Trophoblast cell (in vitro differentiated cells and primary cell): ENCODE measurements around the gene TMEM255B.

Experiments
- DNase-seq, 2 donors: peaks; one replicate each; pipeline ENCODE4 v3.0.0-alpha.2; 2016
- H2AFZ ChIP-seq: 2 replicates; pipeline ENCODE4 v1.6.1; 2013; ENCODE audit warnings: low read length, moderate library complexity, mild to moderate bottlenecking; ENCODE audit not compliant: insufficient read depth, poor library complexity
- H2AK5ac ChIP-seq: 2 replicates; pipeline ENCODE4 v1.6.1; 2013; ENCODE audit warnings: mild to moderate bottlenecking, low read length
- H2BK120ac ChIP-seq: 2 replicates; pipeline ENCODE4 v1.6.1; 2013; ENCODE audit warnings: low read length, mild to moderate bottlenecking, moderate library complexity; ENCODE audit not compliant: insufficient read depth, poor library complexity
- H2BK12ac ChIP-seq: 2 replicates; pipeline ENCODE4 v1.6.1; 2013; ENCODE audit warnings: mild to moderate bottlenecking, low read length, moderate library complexity
- H2BK5ac ChIP-seq: 2 replicates; pipeline ENCODE4 v1.6.1; 2013; ENCODE audit warnings: low read length, low read depth, moderate library complexity, mild to moderate bottlenecking; ENCODE audit not compliant: poor library complexity
- H3K14ac ChIP-seq: 2 replicates; pipeline ENCODE4 v1.6.1; 2013; ENCODE audit warnings: mild to moderate bottlenecking, low read length
- H3K18ac ChIP-seq: 2 replicates; pipeline ENCODE4 v1.6.1; 2013; ENCODE audit warnings: mild to moderate bottlenecking, low read length
- H3K23ac ChIP-seq: 2 replicates; pipeline ENCODE4 v1.6.1; 2013; ENCODE audit warnings: low read length
- H3K27ac ChIP-seq: 2 replicates; pipeline ENCODE4 v1.5.1; 2013; ENCODE audit warnings: low read depth, mild to moderate bottlenecking, inconsistent platforms, low read length, moderate library complexity
- H3K27me3 ChIP-seq: 2 replicates; pipeline ENCODE4 v1.6.1; 2013; ENCODE audit warnings: inconsistent platforms, mild to moderate bottlenecking, low read length, moderate library complexity; ENCODE audit not compliant: insufficient read depth
- H3K36me3 ChIP-seq, 2 experiments: 1 replicate in 1 of 2; 2 replicates in 1 of 2; pipeline ENCODE4 v1.6.1; 2013; ENCODE audit warnings: low read length in 2 of 2, mild to moderate bottlenecking in 2 of 2, moderate library complexity in 1 of 2; ENCODE audit not compliant: insufficient read depth in 2 of 2, control insufficient read depth in 1 of 2
- H3K4ac ChIP-seq: 2 replicates; pipeline ENCODE4 v1.6.1; 2013; ENCODE audit warnings: low read depth, mild to moderate bottlenecking, low read length, moderate library complexity
- H3K4me1 ChIP-seq, 2 experiments: 1 replicate in 1 of 2; 2 replicates in 1 of 2; pipeline ENCODE4 v1.6.1; 2013; ENCODE audit warnings: low read length in 2 of 2, mild to moderate bottlenecking in 2 of 2, moderate library complexity in 1 of 2; ENCODE audit not compliant: insufficient read depth in 2 of 2, control insufficient read depth in 1 of 2
- H3K4me2 ChIP-seq: 2 replicates; pipeline ENCODE4 v1.6.1; 2013; ENCODE audit warnings: inconsistent platforms, mild to moderate bottlenecking, low read length, moderate library complexity
- H3K4me3 ChIP-seq: 2 replicates; pipeline ENCODE4 v1.5.1; 2013; ENCODE audit warnings: mild to moderate bottlenecking, low read depth, low read length, inconsistent platforms
- H3K79me1 ChIP-seq: one replicate; pipeline ENCODE4 v1.6.1; 2013; ENCODE audit warnings: low read length
- H3K79me2 ChIP-seq: 2 replicates; pipeline ENCODE4 v1.6.1; 2013; ENCODE audit warnings: low read length, mild to moderate bottlenecking; ENCODE audit not compliant: control insufficient read depth, insufficient read depth, poor library complexity
- H3K9ac ChIP-seq: 2 replicates; pipeline ENCODE4 v1.6.1; 2013; ENCODE audit warnings: mild to moderate bottlenecking, low read length
- H3K9me3 ChIP-seq: 2 replicates; pipeline ENCODE4 v1.6.1; 2013; ENCODE audit warnings: low read depth, mild to moderate bottlenecking, control low read depth, inconsistent platforms, low read length; ENCODE audit not compliant: insufficient read depth
- H4K12ac ChIP-seq: 2 replicates; pipeline ENCODE4 v1.6.1; 2013; ENCODE audit warnings: low read depth, mild to moderate bottlenecking, low read length, moderate library complexity
- H4K8ac ChIP-seq: 2 replicates; pipeline ENCODE4 v1.6.1; 2013; ENCODE audit warnings: low read depth, mild to moderate bottlenecking, low read length, moderate library complexity
- H4K91ac ChIP-seq: one replicate; pipeline ENCODE4 v1.6.1; 2013; ENCODE audit warnings: low read depth, mild to moderate bottlenecking, low read length, moderate library complexity
- WGBS: extraction: QIAGEN DNeasy Blood & Tissue Kit; methylation state at CpG from one replicate; pipeline ENCODE4 v1.1.7; 2013; ENCODE audit warnings: missing lambda C conversion rate; ENCODE audit not compliant: insufficient read length, insufficient coverage; ENCODE audit errors: extremely low coverage; 5-methylcytosine and 5-hydroxymethylcytosine counted together

The TMEM255B gene

DNA sequence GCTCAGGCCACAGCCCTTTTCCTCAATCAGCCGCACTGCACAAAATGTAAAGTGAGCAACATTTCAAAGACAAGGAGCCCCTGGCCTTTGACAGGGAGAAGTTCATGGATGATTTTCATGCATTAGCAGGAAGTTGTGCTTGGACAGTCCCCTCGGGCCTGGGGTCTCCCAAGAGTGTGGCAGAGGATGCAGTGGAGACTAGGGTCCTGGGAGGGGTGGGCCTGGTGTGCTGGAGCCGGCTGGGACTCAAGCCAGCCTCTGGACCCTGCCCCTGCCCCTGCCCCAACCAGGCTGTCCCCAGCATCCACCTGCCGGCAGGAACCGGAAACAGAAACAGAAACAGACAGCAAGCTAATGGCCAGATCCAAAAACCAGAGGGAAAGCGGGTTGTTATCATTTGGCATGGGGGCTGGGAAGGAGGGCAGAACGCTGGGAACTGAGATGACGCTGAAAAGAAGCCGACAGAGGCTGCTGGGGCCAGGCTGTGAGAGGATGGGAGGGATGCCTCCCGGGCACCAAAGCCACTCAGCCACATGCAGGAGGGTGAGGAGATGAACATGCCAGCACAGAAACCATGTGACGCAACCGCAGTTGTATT is 102.5 kb downstream of the TMEM255B start:
- Histone ChIP-seq H3K23ac (no peak overlapping the region), H3K36me3 (no peaks in the 10 kb centered on the region), H3K9ac (no peak overlapping the region), H3K4me3 (no peak overlapping the region), H2BK12ac (no peak overlapping the region), H3K4me1 (peaks cover 21 to 26% of the 10 kb centered on the region in 2 experiments), H3K4me2 (no peak overlapping the region), H3K18ac (no peak overlapping the region), H2AFZ (no peak overlapping the region), H2BK5ac (no peak overlapping the region), H3K79me1 (peaks cover 5% of the 10 kb centered on the region), H3K27ac (no peak overlapping the region), H3K9me3 (peaks cover 6% of the 10 kb centered on the region), H2AK5ac (peak overlapping the region; percentile 57), H2BK120ac (no peak overlapping the region), H3K4ac (no peak overlapping the region), H4K91ac (no peak overlapping the region), H3K14ac (peak overlapping the region; percentile 7), H4K8ac (no peak overlapping the region), H3K79me2 (peaks cover 4% of the 10 kb centered on the region), H4K12ac (no peak overlapping the region), H3K27me3 (peaks cover 20% of the 10 kb centered on the region)
- DNase-seq = no peak
- WGBS = no CpG with 5 or more reads among the region's 12 CpGs

DNA sequence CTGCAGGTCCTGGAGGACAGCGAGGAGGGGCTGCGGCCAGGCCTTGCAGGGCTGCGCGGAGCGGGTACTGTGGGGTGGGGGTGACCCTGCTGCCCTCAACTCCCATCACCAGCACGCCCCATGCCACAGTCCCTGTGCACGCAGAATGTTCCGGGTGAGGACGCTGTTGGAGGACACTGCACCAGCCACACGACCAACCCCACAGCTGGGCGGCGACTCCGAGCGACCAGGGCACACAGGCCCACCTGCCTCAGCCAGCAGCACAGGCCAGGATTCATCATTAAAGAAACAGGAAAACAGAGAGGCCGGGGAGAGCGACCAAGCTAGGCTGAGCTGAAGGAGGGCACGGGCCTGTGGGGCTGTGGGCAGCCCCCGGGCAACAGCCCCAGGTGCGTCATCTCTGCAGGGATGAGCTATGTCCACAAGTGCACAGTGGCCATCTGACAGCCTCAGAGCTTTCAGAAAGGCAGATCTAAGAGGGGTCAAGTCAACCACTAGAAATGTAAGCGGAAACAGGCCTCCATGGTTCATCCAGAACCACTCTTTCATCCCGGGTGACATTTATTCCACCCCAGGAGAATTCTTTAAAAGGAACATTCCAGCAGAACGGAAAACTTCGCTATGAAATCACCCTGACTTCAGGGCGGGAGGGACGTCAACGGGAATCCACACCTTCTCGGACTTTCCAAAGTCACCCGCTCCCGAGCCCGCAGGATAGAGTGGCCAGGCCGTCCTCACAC is 103.3 kb downstream of the TMEM255B start:
- H2AK5ac ChIP-seq = peak overlapping the region; percentile 49
- H3K27ac ChIP-seq = no peak overlapping the region
- peaks cover 4% of the 10 kb centered on the region for H3K79me2 ChIP-seq
- peaks cover 6% of the 10 kb centered on the region for H3K9me3 ChIP-seq
- no peak overlapping the region for H2BK12ac ChIP-seq
- no peak overlapping the region for H2BK5ac ChIP-seq
- peak overlapping the region; percentile 19 for H3K9ac ChIP-seq
- peaks cover 20% of the 10 kb centered on the region for H3K27me3 ChIP-seq
- H4K12ac ChIP-seq = no peak overlapping the region
- DNase-seq = peak in 1 of 2 donors; percentile 25
- no peak overlapping the region for H4K91ac ChIP-seq
- WGBS = no CpG with 5 or more reads among the region's 31 CpGs
- H3K23ac ChIP-seq = no peak overlapping the region
- no peak overlapping the region for H3K18ac ChIP-seq
- no peak overlapping the region for H3K4ac ChIP-seq
- no peaks in the 10 kb centered on the region for H3K36me3 ChIP-seq
- no peak overlapping the region for H2AFZ ChIP-seq
- no peak overlapping the region for H2BK120ac ChIP-seq
- peak overlapping the region; percentile 95 for H3K4me2 ChIP-seq
- H3K79me1 ChIP-seq = peaks cover 5% of the 10 kb centered on the region
- no peak overlapping the region for H4K8ac ChIP-seq
- peaks cover 21 to 26% of the 10 kb centered on the region in 2 experiments for H3K4me1 ChIP-seq
- H3K14ac ChIP-seq = no peak overlapping the region
- peak overlapping the region; percentile 39 for H3K4me3 ChIP-seq

DNA sequence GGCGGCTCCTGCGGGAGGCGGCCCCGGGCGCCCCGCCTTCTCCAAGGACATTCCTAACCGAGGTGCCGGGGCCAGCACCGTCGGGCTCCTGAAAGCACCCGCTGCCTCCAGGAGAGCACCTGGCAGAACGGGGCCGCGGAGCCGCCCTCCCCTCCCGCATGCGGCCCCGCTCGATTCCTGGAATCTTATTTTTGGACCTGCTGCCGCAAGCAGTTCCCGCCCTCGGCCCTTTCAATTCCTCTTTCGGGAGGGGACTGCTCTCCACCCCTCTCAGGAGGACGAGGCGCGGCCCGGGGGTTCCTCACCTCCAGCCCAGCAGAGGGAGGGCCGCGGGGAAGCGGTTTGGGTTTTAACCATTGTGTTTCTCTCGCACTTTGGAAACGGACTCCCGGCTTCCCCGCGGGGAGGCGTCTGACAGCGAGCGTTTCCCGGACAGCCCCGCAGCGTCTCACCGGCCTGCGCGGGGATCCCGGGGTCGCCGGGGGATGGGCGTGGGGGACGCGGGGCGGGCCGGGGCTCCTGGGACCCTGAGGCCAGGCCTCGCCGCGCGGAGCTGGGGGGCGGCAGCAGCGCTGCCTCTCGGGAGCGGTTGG is 104.0 kb downstream of the TMEM255B start:
- peak; percentile 49 to 57 for DNase-seq
- no peak overlapping the region for H3K23ac ChIP-seq
- WGBS = no CpG with 5 or more reads among the region's 60 CpGs
- no peaks in the 10 kb centered on the region for H3K36me3 ChIP-seq
- H3K27me3 ChIP-seq = peaks cover 20% of the 10 kb centered on the region
- H3K9me3 ChIP-seq = peaks cover 7% of the 10 kb centered on the region
- peaks cover 21 to 26% of the 10 kb centered on the region in 2 experiments for H3K4me1 ChIP-seq
- peak overlapping the region; percentile 27 for H3K27ac ChIP-seq
- peaks cover 4% of the 10 kb centered on the region for H3K79me2 ChIP-seq
- H4K91ac ChIP-seq = no peak overlapping the region
- no peak overlapping the region for H2BK12ac ChIP-seq
- H4K8ac ChIP-seq = peak overlapping the region; percentile 30
- no peak overlapping the region for H2BK120ac ChIP-seq
- H3K9ac ChIP-seq = no peak overlapping the region
- H3K79me1 ChIP-seq = peaks cover 5% of the 10 kb centered on the region
- no peak overlapping the region for H3K4ac ChIP-seq
- no peak overlapping the region for H2AK5ac ChIP-seq
- no peak overlapping the region for H3K18ac ChIP-seq
- H4K12ac ChIP-seq = no peak overlapping the region
- H2BK5ac ChIP-seq = no peak overlapping the region
- peak overlapping the region; percentile 95 for H3K4me2 ChIP-seq
- peak overlapping the region; percentile 78 for H3K4me3 ChIP-seq
- peak overlapping the region; percentile 57 for H2AFZ ChIP-seq
- H3K14ac ChIP-seq = no peak overlapping the region

DNA sequence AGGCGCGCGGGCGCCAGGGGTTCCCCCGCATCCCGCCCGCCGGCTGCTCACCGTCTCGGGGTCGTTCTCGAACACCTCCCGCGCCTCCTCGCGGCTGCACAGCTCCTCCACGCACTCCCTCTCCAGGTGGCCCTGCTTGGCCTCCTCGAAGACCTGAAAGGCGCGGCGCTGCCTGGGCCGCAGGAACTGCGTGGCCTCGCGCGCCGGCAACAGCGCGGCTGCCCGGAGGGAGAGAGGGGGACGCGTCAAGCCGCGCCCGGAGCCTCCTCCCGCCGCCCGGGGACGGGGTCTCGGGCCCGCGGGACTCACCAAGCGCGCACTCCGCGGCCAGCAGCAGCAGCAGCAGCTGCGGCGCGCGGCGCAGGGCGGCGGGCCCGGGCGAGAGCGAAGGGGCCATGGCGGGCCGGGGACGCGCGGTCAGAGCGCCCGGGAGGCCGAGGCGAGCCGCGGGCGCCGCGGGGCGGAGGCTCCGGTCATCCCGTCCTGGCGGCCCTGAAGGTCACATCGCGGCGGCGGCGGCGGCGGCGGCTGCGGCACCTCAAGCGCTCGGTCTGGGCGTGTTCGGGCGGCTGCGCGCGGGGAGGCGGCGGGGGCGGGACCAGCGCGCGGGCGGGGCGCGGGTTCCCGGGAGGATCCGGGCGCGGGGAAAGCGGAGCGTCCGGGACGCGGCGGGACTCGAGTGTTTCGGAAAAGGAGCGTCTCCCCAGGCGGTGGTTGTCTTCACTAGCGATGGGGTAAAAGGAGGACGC is 104.7 kb downstream of the TMEM255B start, which contains the start of gene GAS6:
GAS6 (minus strand) TSS at position 553 of the 749 bp plus-strand sequence; CDS start at position 397, 156 bp downstream.
- Histone ChIP-seq H3K18ac (peak within 1 kb of the TSS; percentile 78), H4K91ac (peak within 1 kb of the TSS; percentile 82), H2AK5ac (no peak within 1 kb of the TSS), H3K9ac (peak within 1 kb of the TSS; percentile 81), H3K4me2 (peak within 1 kb of the TSS; percentile 95), H3K36me3 (no peaks in the 10 kb centered on the region), H2BK120ac (no peak within 1 kb of the TSS), H3K27me3 (peaks cover 20% of the 10 kb centered on the region), H3K27ac (peak within 1 kb of the TSS; percentile 27), H3K14ac (peak within 1 kb of the TSS; percentile 64), H3K4me3 (peak within 1 kb of the TSS; percentile 78), H2BK5ac (no peak within 1 kb of the TSS), H3K4ac (no peak within 1 kb of the TSS), H3K23ac (no peak within 1 kb of the TSS), H2BK12ac (peak within 1 kb of the TSS; percentile 8), H4K8ac (peak within 1 kb of the TSS; percentile 72), H2AFZ (peak within 1 kb of the TSS; percentile 57), H4K12ac (peak within 1 kb of the TSS; percentile 22), H3K79me2 (peaks cover 4% of the 10 kb centered on the region), H3K79me1 (peaks cover 5% of the 10 kb centered on the region), H3K4me1 (peaks cover 21 to 26% of the 10 kb centered on the region in 2 experiments), H3K9me3 (peaks cover 7% of the 10 kb centered on the region)
- WGBS = no CpG with 5 or more reads among the region's 116 CpGs
- peak in 1 of 2 donors; percentile 12 for DNase-seq
